GM21360 (cell line): ENCODE measurements around the gene NDUFAF5.

Experiments
- ATAC-seq: cut with Tn5 transposase; IDR thresholded peaks from one replicate; pipeline ENCODE4 v1.9.1; 2021; ENCODE audit warnings: mild to moderate bottlenecking, moderate library complexity; ENCODE audit not compliant: unreplicated experiment

Gene NDUFAF5

DNA sequence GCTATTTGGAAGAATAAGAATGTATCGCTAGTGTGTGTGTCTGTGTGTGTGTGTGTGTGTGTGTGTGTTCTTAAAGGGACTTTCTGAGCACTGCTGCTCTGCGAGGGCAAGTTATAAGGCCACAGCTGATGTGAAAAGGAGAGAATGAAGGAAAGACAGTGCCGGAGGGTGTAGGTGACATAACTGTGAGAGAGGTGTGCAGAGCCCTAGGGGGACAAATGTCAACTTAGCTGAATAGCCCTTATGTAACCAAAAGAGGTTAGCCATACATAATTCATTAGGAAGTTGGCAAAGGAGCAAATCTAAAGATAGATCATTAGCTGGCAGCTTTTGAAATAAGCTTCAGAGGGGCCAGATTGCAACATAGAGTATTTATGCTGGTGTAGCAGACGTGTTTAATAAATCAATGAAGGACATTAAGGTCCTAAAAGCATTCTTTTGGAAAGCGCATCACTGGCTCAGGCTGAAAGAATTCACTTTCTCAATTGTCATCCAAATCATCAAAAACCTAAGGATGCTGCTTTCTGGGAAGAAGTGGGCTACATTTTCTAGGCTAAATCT lies 81.0 kb downstream of the NDUFAF5 start:
- no peak for ATAC-seq

DNA sequence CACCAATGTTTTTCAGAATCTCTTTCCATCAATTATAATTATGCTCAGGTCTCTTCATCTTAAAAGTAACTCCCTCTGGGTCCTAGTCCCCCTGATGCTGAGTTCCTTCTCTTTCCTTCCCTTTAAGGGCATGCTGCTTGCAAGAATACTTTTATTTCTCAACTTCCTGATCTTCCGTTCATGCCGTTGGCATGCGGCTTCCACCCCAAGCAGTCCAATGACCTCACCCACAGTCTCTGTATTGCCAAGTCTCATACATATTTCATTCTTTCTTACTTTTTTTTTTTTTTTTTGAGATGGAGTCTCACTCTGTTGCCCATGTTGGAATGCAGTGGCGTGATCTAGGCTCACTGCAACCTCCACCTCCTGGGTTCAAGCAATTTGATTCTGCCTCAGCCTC lies 83.5 kb downstream of the NDUFAF5 start:
- no peak for ATAC-seq

DNA sequence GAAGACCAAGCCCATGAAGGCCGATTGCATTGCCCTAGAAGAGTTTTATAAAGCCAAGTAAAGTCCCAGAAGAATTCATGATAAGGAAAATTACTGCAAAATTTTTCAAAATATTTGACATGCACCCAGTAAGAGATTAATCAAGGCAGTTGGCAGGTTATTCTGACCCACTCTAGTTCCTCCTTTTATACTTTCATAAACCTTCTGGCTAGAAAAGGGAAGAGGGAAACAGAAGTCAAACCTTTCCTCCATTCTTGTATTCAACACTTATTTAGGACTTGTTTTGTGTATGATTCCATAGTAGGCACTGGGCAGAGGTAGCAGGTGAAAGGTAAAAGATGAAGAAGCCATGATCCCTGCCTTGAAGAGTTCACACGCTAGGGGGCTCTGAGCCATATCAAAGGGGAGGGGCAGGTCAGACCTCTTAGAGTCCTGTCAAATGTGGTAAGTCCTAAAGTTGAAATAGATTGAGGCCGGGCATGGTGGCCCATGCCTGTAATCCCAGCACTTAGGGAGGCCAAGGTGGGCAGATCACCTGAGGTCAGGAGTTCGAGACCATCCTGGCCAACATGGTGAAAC lies 85.4 kb downstream of the NDUFAF5 start:
- no peak for ATAC-seq
